Right lobe of liver (tissue), 4 donors: ENCODE results near the gene EFNA5.

Experiments
- POLR2A ChIP-seq: fragments of 450-650 bp; IDR thresholded peaks from one replicate; pipeline ENCODE4 v1.6.1; 2017; ENCODE audit warnings: antibody characterized with exemption, mild to moderate bottlenecking
- TF ChIP-seq, protein P1 (sequence below), 4 donors: fragments of 200-600 bp in 3 of 4; fragments of 450-650 bp in 1 of 4; IDR thresholded peaks; one replicate each; pipeline versions ENCODE4 v1.5.1 to v1.8.0; 2016 to 2022; ENCODE audit warnings: antibody characterized with exemption in 4 of 4, mild to moderate bottlenecking in 2 of 4
- donor health status: DM: no; HTN: no; CAD: no.
- donor health status: DM: no; HTN: no; CAD: no.
- donor health status: DM: no; HTN: yes; CAD: no.

DNA sequence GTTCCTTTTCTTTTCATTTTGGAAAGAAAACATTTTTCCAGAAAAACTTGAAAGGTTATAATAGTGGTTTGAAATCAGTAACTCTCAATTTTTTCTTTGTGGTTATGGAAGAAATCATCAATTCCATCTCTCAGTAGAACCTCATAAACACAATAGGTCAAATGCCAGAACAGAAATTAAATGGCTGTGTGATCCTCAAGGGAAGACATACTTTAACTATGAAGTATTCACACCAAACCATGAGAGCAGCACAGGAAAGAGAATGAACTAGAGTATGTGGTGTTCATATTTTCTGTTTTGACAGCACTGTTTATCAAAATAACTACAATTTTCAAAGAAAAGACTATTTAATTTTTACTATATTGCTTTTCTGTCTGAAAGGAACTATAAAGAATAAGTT, 29.7 kb upstream of the EFNA5 start:
- TF ChIP-seq POLR2A = no peak
- TF ChIP-seq, protein P1, sequence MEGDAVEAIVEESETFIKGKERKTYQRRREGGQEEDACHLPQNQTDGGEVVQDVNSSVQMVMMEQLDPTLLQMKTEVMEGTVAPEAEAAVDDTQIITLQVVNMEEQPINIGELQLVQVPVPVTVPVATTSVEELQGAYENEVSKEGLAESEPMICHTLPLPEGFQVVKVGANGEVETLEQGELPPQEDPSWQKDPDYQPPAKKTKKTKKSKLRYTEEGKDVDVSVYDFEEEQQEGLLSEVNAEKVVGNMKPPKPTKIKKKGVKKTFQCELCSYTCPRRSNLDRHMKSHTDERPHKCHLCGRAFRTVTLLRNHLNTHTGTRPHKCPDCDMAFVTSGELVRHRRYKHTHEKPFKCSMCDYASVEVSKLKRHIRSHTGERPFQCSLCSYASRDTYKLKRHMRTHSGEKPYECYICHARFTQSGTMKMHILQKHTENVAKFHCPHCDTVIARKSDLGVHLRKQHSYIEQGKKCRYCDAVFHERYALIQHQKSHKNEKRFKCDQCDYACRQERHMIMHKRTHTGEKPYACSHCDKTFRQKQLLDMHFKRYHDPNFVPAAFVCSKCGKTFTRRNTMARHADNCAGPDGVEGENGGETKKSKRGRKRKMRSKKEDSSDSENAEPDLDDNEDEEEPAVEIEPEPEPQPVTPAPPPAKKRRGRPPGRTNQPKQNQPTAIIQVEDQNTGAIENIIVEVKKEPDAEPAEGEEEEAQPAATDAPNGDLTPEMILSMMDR (IDR thresholded peaks at IDR 0.05) = no peak
